G401 (cell line): ENCODE measurements around the gene IGSF22. TPM values are rescaled to one million over a fixed set of nuclear protein-coding genes. Genes with fewer than 3 reads are reported as not detected.

Source experiments
- DNase-seq: peaks from one replicate; pipeline ENCODE4 v3.0.0-alpha.2; 2015; ENCODE audit warnings: low spot score
- in situ Hi-C: cut with HindIII; loops from 2 replicates; pipeline ENCODE4 v1.10.0; 2016; ENCODE audit warnings: low sequenced_read_pairs, mixed read lengths
- total RNA-seq: library from RNA; depleted of rRNA; stranded (reverse); fragments of >200 nt; shearing (Covaris generic); gene quantifications from 2 replicates; pipeline ENCODE4 v1.2.3, GENCODE V29; 2014

The IGSF22 gene
- total RNA-seq, 1 experiment from 2014 or later, result not detected

DNA sequence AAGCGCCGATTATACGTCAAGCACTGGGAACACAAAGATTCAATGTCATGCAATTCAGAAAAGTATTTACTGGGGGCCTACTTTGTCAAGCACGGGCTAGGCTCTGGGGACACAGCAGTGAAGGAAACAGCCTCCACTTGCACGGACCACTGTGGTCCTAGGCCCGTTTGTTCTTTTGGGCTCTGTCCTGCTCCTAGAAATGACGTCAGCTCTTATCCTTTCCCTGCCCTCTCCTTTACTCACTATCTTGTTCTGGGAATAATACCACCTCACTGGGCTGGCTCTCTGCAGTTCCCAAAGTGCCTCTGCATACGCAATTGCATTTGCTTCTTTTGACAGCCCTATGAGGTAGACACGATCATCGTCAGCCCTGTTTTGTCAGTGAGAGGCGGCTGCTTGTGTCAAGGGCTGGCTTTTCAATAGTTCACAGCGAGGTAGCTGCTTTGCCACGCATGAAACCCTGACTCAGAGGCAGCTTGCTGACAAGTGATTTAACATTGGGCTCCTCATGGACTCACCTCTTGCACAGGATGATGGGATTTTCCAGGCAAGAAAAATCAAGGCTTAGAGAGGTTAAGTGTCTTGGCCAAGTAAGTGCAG is 22.9 kb upstream of the IGSF22 start:
- in situ Hi-C loops, result no loop called here
- no peak for DNase-seq

DNA sequence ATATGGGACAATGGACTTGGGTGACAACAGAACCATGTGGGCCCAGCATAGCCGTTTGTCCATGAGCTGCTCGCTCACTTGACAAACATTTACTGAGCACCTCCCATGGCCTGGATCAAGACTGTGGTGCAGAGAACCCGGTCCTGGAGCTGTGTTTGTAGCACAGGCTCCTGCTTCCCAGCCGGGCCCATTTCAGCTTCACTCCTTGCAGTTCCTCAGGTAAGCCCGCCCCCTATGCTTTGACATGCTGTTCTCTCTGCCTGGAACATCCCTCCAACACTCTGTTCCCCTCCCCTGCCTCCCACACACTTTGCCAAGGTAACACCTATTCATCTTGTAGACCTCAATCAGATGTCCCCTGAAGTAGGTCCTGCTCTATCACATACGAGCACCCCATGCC is 19.3 kb upstream of the IGSF22 start:
- in situ Hi-C loops, result no loop called here
- no peak for DNase-seq

DNA sequence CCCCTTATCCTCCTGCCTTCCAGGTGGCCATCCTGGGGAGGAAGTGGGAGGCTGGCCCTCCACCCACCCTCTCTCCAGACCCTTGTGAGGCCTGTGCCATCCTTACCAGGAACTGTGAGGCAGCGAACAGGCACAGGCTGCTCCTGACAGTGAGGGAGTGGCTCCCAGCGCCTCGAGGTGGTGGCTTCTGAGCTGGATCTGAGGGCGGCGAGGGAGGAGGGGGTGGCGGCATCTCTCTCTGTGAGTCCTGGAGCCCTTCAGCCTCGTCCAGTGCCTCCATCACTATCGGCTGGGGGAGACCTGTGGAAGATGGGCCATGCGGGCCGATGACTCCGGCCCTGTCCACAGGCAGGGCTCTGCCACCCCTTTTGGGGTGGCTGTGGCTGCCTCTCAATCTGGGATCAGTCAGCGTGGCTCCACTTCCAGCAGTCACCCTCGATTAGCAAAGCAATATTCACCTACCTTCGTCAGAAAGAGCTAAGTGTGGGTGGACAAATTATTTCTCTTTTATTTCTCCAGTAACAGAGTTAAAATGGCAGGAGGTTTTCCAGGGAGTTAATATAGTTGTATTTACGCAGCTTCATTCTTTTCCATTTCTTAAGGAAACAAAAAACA is 18.0 kb upstream of the IGSF22 start:
- in situ Hi-C loops, result no loop called here
- no peak for DNase-seq

DNA sequence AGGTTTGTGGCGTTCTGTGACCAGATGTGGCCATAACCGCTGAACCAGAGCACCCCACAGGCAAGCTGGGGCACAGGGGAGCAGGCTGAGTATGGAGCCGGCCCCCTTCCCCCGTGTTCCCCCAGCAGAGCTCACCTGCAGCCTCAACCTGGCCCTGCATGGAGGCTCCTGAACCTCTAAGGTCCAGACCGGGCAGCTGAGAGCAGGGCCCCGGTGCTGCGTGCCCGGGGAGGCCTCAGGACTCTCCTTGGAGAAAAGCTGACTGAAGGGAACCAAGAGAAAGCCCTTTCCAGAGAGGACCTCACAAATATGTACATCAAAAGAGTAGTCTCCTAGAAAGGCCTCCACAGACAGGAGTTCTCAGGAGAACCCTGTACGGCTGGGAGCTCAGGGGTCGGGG is 17.4 kb upstream of the IGSF22 start:
- DNase-seq, result no peak
- in situ Hi-C loops, result no loop called here

DNA sequence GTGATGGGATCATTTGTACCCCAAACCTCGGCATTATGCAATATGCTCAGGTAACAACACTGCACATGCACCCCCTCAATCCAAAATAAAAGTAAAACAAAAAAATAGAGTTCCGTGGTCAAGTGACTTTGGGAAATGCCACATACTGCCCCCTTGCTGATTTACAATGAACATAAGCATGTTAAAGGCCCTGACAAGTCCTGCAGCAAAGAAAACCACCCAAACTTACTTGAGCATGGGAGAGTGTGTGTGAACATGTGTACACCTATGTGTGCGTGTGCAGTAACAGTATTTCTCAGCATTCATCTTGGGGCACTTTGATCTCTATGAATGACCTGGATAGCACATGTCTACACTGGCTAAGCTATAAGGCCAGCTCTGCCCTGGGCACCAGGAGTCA is 15.8 kb upstream of the IGSF22 start:
- in situ Hi-C loops, result no loop called here
- no peak for DNase-seq

DNA sequence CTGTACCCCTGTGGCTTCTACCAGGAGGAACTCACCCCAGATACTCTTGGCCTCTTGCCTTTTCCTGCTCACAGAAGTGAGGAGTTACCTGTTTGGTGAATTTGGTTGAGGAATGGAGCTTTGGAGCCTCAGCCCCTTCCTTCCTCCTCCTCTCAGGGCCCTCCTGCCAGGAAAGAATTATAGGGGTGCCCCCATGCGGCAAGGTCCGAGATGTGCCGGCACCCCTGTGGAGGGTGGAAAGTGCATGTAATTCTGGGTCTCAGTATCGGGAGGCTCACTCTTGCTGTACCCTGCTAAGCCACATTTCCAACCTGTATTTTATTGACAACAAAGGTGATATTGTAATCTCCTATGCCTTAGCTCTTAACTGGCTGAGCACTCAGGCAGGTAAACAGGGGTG is 13.7 kb upstream of the IGSF22 start:
- no peak for DNase-seq
- in situ Hi-C loops, result no loop called here

DNA sequence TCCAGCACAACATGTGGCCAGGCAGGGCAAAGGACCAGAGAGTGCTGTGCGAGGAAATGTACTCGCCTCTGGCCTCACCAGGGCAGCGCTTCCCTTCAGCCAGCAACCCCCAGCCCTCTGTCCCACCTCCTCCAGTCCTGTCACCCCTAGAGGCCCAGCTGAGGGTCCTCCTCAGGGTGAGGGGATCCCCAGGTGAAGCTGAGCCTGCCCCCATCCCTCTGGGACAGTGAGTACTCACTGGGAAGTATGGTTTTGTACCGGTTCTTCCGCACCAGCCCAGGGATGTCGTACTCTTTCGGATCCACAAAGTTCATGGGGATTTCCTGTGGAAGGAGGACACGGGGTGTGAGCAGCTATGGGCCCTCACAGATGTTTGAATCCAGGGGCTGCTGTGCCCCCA is 11.7 kb upstream of the IGSF22 start:
- no peak for DNase-seq
- in situ Hi-C loops, result no loop called here

DNA sequence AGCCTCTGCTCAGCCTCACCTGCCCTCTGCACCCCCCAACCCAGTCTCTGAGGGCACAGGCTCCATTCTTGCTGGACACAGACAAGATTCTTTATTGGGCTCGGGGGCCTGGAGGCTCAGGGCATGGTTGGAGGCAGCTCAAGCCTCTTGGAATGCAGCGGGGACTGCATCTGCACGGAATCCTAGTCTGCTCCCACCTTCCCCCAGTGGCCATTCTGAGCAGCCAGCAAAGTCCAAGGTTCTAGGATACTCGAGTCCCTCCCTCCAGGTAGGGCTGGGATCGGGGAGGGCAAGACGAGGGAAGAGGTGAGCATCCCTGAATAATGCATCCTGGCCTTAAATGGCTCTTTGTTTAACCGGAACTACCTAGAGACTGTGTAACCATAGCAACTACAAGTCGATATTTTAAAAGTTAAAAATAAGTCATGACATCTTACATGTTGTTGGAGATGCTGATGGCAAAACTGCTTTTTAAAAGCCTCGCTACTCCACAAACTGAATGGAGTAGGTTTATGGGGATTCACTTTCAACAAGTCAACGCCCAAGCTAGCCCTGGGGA is 10.7 kb upstream of the IGSF22 start:
- DNase-seq, result no peak
- in situ Hi-C loops, result no loop called here

DNA sequence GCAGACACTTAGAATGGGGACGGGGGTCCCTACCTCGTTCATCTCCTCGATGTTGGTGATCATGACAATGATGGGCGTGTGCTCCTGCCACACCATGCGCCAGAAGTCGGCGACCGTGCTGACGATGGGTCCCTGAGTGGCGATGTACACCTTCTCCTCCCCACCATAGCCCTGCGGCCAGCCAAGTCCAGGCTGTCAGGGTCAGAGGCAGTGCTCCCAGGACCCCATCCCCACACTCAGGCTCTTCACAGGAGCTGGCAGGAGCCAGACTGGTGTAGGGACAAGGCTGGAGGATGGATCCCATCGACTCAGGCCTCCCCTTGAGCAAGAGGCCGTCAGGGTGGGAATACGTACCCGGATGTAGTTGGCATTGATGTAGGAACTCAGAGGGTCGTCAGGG is 7.2 kb upstream of the IGSF22 start:
- in situ Hi-C loops, result no loop called here
- DNase-seq, result no peak

DNA sequence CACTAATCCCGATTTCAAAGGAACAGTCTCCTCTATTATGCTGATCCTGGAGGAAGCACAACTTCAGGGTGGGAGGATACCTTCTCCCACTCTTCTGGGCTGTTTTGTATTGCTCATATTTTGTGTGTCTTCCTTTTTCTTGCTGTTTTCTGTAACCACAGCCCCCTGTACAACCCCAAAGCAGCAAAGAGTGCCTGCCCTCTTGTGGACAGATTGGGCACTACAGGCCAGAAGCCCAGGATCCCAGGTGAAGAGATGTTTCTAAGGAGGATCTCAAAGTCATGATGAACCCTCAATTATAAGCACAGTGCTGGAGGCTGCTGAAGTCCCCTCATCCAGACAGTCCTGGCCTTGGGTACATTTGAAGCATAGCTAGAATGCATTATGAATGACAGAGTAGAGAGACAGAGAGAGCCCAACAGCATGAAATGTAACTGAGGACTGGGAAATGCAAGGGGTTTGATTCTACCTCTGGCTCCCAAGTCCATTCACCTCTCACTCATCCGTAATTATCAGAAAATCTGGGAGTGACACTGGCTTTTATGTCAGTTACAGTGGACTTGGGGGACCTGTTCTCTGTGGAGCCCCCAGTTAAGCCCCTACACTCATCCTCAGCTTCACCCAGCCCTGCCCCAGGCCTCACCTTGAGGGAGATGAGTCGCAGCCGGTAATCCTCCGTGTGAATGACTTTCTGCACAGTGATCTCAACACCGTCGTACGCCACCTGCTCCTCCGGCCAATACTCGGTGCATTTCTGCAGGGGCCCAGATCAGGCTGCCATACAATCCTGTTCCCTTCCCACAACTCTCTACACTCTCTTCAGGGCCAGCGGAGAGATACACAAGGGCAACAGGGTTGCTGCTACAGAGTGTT is 6.2 kb upstream of the IGSF22 start:
- peak; percentile 65 for DNase-seq
- in situ Hi-C loops, result no loop called here

DNA sequence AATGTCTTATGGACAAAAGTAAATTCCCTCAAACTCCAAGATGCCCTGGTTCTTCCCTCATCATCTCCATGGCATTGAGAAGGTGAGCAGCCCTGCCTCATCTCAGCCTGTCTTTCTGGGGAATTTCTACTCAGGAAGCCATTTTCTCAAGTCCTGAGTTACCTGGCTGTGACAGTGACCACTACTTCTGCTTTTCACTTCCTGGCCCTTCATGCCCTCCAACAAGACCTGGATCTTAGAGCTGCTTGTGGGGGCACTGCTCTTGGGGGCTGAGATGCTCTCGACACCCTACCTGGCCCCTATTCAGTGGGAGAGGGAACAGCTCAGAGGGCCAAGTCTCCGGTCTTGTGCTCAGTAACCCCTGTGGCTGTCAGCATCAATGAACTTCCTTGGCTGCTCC is 5.5 kb upstream of the IGSF22 start:
- DNase-seq, result no peak
- in situ Hi-C loops, result no loop called here

DNA sequence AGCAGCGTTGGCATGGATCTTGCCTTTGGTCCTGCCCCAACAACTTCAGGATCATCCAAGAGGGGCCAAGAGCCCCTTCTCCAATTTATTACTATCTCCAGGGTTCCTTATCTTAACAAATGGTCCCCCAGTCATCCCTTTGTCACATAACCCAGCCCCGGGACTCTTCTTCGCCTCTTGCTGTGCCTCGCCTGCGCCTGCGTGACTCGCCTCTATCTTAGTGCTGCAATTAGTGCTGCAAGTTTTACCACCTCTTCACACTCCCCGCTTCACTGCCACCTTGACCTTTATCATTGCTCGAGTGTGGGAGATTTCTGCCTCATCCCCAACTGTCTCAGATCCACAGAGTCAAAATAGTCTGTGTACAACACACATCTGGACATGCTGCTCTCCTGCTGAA is 4.0 kb upstream of the IGSF22 start:
- in situ Hi-C loops, result no loop called here

DNA sequence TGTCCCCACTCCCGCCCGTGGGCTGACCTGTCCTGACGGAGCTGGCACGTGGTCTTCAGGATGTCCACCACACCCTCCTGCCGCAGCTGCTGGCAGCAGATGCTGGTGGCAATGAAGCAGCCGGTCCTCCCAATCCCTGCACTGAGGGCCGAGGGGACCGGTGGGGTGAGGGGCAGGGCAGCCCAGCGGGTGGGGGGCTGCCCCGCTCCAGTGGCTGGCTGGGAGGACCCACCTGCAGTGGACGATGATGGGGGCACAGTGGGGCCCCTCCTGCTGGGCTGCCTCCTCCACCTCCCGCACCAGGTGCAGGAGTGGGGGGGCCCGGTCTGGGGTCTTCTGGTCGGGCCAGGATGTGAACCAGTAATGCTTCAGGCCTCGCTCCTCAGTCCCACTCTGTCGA is 3.4 kb upstream of the IGSF22 start:
- in situ Hi-C loops, result no loop called here
- no peak for DNase-seq

More for the DNA sequence above, 4.0 kb upstream of the IGSF22 start:
- no peak for DNase-seq

DNA sequence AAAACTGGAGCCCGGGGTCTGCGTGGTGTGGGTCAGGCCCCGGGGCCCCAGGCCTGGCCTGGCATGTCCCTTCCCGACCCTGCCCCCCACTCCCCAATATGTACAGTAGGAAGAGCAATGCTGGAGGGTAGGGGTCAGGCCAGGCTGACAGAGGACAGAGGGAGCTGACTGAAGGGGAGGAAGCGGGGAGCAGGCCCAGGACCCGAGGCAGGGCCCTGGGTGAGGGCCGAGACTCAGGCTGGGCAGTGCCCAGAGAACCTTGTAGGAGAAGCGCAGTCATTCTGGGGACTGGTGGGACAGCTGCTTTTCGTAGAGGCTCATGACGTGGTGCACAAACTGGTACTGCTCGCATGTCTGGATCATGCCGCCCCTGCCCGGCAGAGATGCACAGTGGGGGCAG is 2.7 kb upstream of the IGSF22 start:
- DNase-seq, result no peak
- in situ Hi-C loops, result no loop called here

DNA sequence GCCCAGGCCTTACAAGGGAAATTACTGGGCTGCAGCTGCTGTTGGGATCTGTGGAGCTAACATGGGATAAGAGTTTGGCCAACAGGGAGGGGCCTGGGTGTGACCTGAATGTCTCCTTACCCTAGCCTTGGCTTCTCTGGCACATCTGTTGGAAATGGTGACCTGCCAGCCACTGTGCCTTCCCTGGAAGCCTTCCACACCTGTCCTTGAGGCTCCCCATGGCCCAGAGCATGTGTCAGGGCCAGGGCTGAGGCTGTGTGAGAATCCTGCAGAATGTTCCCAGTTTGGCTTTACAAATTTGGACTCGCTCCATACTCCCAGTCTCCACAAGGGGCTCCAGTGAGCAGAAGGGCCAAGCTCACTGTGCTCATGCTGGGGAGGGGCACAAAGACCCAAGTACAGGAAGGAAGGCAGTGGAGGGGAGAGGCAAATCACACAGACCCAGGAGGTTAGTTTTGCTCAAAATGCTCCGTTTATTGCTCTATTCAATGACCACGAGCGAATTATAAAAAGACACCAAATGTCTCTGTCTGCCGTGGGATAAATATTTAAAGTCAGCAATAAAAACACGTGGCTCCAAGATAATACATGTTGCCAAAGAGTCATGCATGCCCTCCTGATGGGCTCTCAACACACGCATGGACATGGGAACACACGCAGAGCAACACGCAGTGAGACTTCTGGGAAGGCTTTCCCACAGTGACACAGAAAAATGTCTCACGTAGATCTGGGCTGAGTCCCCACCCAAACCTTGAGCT is 1.7 kb upstream of the IGSF22 start:
- in situ Hi-C loops, result no loop called here
- peak; percentile 26 for DNase-seq

DNA sequence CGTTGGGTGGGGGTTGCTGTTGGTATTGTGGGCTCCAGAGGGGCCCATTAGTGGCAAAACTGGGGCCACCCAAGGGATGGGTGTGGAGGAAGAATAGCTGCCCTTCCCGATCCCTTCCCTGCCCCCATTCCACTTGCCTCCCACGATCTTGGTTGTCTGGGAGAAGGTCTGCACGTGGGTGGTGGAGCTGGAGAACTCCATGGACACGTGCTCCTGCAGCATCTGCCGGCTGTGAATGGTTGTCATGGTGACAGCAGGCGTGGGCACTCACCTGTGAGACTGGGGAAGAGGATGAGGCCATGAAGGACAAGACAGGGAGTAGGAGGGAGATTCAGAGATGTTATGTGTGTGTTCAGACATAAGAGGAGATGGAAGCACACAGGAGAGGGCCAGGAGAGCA is 2.0 kb downstream of the IGSF22 start:
- in situ Hi-C loops, result no loop called here
- no peak for DNase-seq

DNA sequence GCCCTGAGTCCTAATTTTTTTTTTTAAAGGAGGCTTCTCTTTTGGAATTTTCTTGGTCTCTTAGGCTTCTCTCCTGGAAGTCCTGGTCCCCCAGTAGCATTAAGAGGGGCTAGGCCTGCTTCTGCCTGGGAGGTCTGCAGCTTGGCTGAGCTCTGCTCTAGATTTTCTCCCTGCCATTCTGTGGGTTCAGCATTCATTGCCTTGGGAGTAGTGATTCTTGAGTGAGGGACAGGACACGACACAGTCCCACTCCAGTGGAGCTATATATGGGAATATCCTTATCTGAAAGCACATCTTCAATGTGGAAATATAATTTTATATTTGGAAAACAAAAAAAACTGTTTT is 3.7 kb downstream of the IGSF22 start:
- in situ Hi-C loops, result no loop called here
- DNase-seq, result no peak

DNA sequence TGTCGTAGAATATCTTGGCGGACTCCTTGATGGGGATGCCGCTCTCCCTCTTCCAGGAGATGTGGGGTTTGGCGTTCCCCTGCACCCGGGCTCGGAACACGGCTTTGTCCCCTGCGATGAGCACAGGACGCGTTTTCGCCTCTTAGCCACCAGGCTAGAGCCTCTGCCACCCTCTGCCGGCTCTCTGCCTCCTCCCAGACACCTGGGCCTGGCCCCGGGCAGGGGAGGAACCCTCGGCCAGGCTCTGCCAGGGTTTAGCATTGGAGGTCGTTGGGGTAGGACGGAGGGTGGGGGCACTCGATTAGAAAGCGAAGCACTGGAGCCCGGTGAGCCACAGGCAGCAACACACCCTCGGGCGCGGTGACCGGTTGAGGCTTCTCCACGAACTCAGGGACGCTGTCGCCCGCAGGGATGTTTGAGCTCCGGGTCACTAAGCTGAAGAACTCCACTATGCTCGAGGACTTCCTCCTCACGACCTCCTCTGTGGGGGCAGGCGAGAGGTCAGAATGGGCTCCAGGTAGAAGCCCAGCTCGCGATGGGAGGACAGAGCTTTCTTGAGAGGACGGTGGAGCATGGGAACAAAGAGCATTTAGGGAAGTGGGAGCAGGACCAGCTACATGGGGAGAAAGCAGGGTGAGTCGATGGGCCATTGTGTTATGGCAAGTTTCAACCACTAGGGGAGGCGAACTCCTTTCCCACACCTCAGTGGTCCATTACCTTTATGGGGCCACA is 4.3 kb downstream of the IGSF22 start:
- DNase-seq, result peak; percentile 69
- in situ Hi-C loops, result no loop called here
